SJSA1 (cell line): ENCODE data around the gene CERS1. TPM values are rescaled to one million over a fixed set of nuclear protein-coding genes. Genes with fewer than 3 reads are reported as not detected.
"Not testable (repeated sequence)": the region's sequence is repeated elsewhere in the genome, so short reads cannot be mapped to it uniquely, and the experiment has no call there.

Source experiments
- DNase-seq, 2 experiments: peaks; one replicate each; pipeline ENCODE4 v3.0.0-alpha.2; 2015 to 2020; ENCODE audit warnings: low spot score in 2 of 2, low read depth in 1 of 2
- H3K27ac ChIP-seq: fragments of 250-450 bp; sonication (Bioruptor Pico); 2 replicates; pipeline ENCODE4 v1.5.1; 2020; ENCODE audit warnings: mild to moderate bottlenecking, moderate library complexity
- H3K27me3 ChIP-seq: fragments of 250-450 bp; sonication (Bioruptor Pico); replicated peaks from 2 replicates; pipeline ENCODE4 v1.5.1; 2020; ENCODE audit warnings: mild to moderate bottlenecking, moderate library complexity
- H3K36me3 ChIP-seq: fragments of 250-450 bp; sonication (Bioruptor Pico); 2 replicates; pipeline ENCODE4 v1.5.1; 2020; ENCODE audit warnings: mild to moderate bottlenecking
- H3K4me1 ChIP-seq: fragments of 250-450 bp; sonication (Bioruptor Pico); replicated peaks from 2 replicates; pipeline ENCODE4 v1.6.1; 2021; ENCODE audit warnings: mild to moderate bottlenecking
- H3K4me3 ChIP-seq: fragments of 250-450 bp; sonication (Bioruptor Pico); 2 replicates; pipeline ENCODE4 v1.5.1; 2020; ENCODE audit warnings: mild to moderate bottlenecking
- H3K9me3 ChIP-seq: fragments of 250-450 bp; sonication (Bioruptor Pico); replicated peaks from 2 replicates; pipeline ENCODE4 v1.5.1; 2020; ENCODE audit warnings: mild to moderate bottlenecking
- total RNA-seq: library from RNA; depleted of rRNA; stranded (reverse); fragments of >200 nt; shearing (Covaris generic); gene quantifications from 2 replicates; pipeline ENCODE4 v1.2.3, GENCODE V29; 2014

Gene CERS1
- total RNA-seq, 1 experiment from 2014 or later: not detected

GRCh38 chr19:18928018-18928805, 32.3 kb upstream of the CERS1 start:
- Histone ChIP-seq H3K27me3 (no peaks in the 10 kb centered on the region), H3K9me3 (no peaks in the 10 kb centered on the region), H3K27ac (no peak overlapping the region), H3K4me3 (no peak overlapping the region), H3K4me1 (no peaks in the 10 kb centered on the region), H3K36me3 (peaks cover 81% of the 10 kb centered on the region)
- DNase-seq: no peak

DNA sequence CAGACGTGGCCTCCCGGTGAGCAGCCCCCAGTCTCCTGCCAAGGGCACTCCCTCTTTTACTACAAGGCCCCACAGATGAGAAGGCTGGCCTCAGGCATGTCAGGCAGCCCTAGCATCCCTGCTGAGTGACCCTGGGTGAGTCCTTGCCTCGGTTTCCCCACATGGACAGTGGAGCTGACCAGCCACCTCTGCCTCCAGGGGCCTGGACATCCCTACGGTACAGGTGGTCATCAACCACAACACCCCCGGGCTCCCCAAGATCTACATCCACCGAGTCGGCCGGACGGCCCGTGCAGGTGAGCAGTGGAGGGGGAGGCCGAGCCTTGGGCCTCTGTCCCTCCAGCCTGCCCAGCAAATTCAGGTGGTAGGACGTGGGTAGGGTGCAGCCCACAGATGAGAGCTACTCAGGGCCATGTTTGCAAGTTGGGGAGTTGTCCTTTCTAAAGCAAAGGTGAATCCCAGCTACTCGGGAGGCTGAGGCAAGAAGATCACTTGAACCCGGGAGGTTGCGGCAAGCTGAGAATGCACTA, 28.8 kb upstream of the CERS1 start:
- DNase-seq: no peak
- peaks cover 7% of the 10 kb centered on the region for H3K4me1 ChIP-seq
- H3K4me3 ChIP-seq: no peak overlapping the region
- H3K27ac ChIP-seq: no peak overlapping the region
- H3K36me3 ChIP-seq: peaks cover 92% of the 10 kb centered on the region
- H3K27me3 ChIP-seq: no peaks in the 10 kb centered on the region
- no peaks in the 10 kb centered on the region for H3K9me3 ChIP-seq

DNA sequence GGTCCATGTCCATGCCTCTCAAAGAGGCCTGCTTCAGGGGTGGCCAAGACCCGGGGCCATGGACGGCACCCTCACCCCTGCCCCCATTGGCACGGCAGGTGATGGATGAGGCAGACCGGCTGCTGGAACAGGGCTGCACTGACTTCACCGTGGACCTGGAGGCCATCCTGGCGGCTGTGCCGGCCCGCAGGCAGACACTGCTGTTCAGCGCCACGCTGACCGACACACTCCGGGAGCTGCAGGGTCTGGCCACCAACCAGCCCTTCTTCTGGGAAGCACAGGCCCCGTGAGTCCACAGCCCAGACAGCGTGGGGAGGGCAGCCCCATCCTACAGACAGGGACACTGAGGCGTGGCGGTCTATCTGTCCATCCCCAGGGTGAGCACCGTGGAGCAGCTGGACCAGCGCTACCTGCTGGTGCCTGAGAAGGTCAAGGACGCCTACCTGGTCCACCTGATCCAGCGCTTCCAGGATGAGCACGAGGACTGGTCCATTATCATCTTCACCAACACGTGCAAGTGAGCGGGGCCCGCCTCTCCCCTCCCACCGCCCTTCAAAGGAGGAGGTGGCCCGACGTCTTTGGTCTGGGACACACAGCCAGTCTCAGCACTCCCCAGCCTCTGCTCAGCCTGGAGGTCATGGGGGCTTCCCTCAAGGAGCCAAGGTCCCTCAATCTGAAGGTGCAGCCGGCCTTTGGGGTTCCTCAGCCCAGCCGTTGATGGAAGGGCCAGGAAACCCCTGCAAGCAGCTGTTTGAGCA, 26.4 kb upstream of the CERS1 start:
- Histone ChIP-seq H3K27me3 (no peaks in the 10 kb centered on the region), H3K36me3 (peaks cover 76% of the 10 kb centered on the region), H3K27ac (no peak overlapping the region), H3K4me1 (peaks cover 12% of the 10 kb centered on the region), H3K4me3 (no peak overlapping the region), H3K9me3 (no peaks in the 10 kb centered on the region)
- DNase-seq: no peak

DNA sequence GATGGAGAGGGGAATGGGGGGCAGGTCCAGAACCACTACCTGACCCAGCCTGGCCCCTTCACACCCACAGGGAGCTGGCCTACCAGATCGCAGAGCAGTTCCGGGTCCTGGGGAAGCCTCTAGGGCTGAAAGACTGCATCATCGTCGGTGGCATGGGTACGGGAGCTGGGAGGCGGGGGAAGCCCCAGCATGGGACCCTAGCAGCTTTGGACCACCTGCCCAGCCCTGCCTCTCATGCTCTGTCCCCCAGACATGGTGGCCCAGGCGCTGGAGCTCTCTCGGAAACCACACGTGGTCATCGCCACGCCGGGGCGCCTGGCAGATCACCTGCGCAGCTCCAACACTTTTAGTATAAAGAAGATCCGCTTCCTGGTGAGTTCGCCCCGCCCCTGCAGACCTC, 25.6 kb upstream of the CERS1 start:
- H3K27ac ChIP-seq: no peak overlapping the region
- no peaks in the 10 kb centered on the region for H3K27me3 ChIP-seq
- peaks cover 70% of the 10 kb centered on the region for H3K36me3 ChIP-seq
- no peak overlapping the region for H3K4me3 ChIP-seq
- no peak for DNase-seq
- peaks cover 12% of the 10 kb centered on the region for H3K4me1 ChIP-seq
- no peaks in the 10 kb centered on the region for H3K9me3 ChIP-seq

DNA sequence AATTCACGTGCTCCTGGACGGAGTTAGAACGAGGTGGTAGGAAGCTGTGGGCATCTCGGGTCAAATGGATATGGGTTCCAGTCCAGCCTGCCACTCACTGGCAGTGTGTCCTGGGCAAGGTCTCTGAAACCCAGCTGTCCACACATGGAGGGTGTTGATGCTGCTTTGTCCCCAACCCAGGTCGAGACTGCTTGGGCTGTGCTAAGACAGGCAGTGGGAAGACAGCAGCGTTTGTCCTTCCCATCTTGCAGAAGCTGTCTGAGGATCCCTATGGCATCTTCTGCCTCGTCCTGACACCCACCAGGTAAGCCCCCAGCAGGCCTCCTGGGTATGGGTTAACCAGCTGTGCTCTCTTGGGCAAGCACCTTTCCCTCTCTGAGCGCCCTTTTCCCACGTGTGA, 24.4 kb upstream of the CERS1 start:
- no peak for DNase-seq

GRCh38 chr19:18919900-18920214, 23.9 kb upstream of the CERS1 start:
- H3K4me1 ChIP-seq: peaks cover 12% of the 10 kb centered on the region
- no peaks in the 10 kb centered on the region for H3K27me3 ChIP-seq
- DNase-seq: no peak
- peak overlapping the region; percentile 78 for H3K4me3 ChIP-seq
- H3K27ac ChIP-seq: peak overlapping the region; percentile 25
- H3K36me3 ChIP-seq: peaks cover 72% of the 10 kb centered on the region
- no peaks in the 10 kb centered on the region for H3K9me3 ChIP-seq

More for the DNA sequence above, 24.4 kb upstream of the CERS1 start:
- peaks cover 12% of the 10 kb centered on the region for H3K4me1 ChIP-seq
- H3K36me3 ChIP-seq: peaks cover 72% of the 10 kb centered on the region
- H3K27ac ChIP-seq: no peak overlapping the region; the same call in 1 of the 2 replicates
- no peaks in the 10 kb centered on the region for H3K27me3 ChIP-seq
- H3K9me3 ChIP-seq: no peaks in the 10 kb centered on the region
- H3K4me3 ChIP-seq: peak overlapping the region; percentile 78

DNA sequence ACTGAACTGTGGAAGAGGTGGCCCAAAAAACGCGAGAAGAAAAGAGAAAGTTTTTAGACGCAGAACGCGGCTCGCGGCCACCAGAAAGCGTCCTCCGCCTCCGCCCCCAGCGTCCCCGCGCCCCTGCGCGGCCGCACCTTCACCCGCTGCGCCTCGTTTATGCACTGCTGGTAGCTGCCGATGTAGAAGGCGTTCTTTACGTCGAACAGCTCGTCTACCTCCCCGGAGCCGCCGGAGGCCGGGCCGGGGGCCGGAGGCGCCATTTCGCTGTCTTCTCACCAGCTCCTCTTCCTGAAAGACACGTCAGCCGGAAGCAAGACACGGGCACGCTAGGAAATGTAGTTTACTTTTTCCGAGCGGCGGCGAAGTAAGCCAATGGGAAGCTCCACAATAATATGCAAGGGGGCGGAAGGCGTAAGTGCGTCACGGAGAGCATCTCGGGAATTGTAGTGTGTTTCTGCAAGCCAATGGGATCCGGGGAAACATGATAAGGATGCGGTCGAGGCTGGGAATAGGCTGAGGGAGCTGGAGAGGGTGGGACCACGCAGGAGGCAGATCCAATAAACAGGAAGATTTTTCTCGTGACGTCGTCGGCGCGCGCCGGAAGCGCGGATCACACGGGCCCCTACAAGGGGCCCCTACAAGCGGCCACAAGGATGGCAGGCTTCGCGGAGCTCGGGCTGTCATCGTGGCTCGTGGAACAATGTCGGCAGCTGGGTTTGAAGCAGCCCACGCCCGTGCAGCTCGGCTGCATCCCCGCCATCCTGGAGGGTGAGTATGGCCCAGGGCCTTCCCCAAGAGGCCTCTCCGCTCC, 23.3 kb upstream of the CERS1 start, which contains the start of the genes COPE and DDX49:
Gene COPE (minus strand): TSS at position 302 of the 814 bp plus-strand sequence. CDS start 39 bp downstream, at position 263.
Gene DDX49 (plus strand): TSS at position 630 of the 814 bp plus-strand sequence. CDS start 27 bp downstream, at position 657.
- no peaks in the 10 kb centered on the region for H3K27me3 ChIP-seq
- peaks cover 72% of the 10 kb centered on the region for H3K36me3 ChIP-seq
- peak within 1 kb of the TSS; percentile 78 for H3K4me3 ChIP-seq
- DNase-seq: peak; percentile 99
- peak within 1 kb of the TSS; percentile 92 for H3K27ac ChIP-seq
- H3K9me3 ChIP-seq: no peaks in the 10 kb centered on the region
- H3K4me1 ChIP-seq: peaks cover 12% of the 10 kb centered on the region

DNA sequence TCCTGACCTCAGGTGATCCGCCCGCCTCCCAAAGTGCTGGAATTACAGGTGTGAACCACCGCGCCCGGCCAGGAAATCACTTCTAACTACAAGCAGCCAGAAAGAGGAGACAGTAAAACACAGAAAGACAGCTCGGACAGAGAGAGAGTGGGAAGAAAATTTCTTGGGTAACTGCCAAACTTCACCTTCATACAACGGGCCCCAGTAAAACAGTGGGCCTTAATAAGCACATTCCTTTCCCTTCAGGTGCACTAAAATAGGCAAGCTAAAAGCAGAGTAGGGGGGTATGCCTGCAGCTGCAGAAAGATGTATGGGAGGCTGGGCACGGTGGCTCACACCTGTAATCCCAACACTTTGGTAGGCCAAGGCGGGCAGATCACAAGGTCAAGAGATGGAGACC, 21.6 kb upstream of the CERS1 start:
- Histone ChIP-seq H3K4me1 (peaks cover 12% of the 10 kb centered on the region), H3K36me3 (peaks cover 72% of the 10 kb centered on the region)
- not testable (repeated sequence) for DNase-seq, H3K4me3 ChIP-seq, H3K27me3 ChIP-seq, H3K27ac ChIP-seq, H3K9me3 ChIP-seq

DNA sequence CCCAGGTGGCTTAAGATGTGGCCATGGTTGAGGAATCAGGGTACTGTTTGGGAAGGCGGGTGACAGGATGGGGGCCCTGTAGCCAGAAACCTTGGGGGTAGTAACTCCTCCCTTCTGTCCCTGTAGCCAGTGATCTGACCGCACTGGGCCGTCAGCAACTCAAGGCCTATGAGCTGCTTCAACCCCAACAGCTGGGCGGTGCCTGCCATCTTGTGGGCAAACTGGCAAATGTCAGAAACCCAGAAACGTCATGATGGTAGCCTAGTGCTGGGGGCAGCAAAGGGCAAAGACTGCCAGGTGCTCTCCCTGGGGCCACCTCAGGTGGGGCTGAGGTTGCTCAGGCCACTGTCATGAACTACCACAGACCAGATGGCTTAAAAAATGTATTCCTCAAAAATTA, 19.7 kb upstream of the CERS1 start:
- Histone ChIP-seq H3K4me3 (no peak overlapping the region), H3K36me3 (peaks cover 64% of the 10 kb centered on the region), H3K9me3 (no peaks in the 10 kb centered on the region), H3K27me3 (no peaks in the 10 kb centered on the region), H3K4me1 (peaks cover 10% of the 10 kb centered on the region), H3K27ac (no peak overlapping the region)
- no peak for DNase-seq

GRCh38 chr19:18913466-18913865, 17.5 kb upstream of the CERS1 start:
- H3K9me3 ChIP-seq: no peaks in the 10 kb centered on the region
- no peak overlapping the region for H3K27ac ChIP-seq
- no peaks in the 10 kb centered on the region for H3K27me3 ChIP-seq
- no peak overlapping the region for H3K4me3 ChIP-seq
- H3K36me3 ChIP-seq: peaks cover 70% of the 10 kb centered on the region
- DNase-seq: no peak
- peaks cover 5% of the 10 kb centered on the region for H3K4me1 ChIP-seq

DNA sequence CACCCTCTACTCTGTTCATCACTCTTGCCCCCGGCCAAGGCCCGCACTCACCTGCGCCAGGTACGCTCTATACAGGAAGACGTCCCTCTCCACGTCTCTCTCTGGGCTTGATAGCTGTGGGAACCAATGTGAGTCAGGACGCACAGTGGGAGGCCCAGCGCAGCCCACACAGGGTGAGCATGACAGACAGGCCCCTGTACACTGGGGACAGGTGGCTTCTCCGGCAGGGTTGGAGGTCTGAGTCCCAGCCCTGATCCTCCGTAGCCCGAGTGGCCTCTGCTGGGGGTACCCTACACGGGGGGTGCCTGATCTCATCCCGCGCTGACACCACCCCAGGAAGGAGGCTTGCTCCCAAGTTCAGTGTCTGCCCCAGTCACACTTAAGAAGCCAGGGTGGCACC, 17.0 kb upstream of the CERS1 start:
- H3K4me3 ChIP-seq: no peak overlapping the region
- H3K9me3 ChIP-seq: no peaks in the 10 kb centered on the region
- H3K27me3 ChIP-seq: no peaks in the 10 kb centered on the region
- H3K4me1 ChIP-seq: peaks cover 5% of the 10 kb centered on the region; the same call in 1 of the 2 replicates
- no peak overlapping the region for H3K27ac ChIP-seq
- H3K36me3 ChIP-seq: peaks cover 73% of the 10 kb centered on the region
- no peak for DNase-seq

GRCh38 chr19:18910801-18911436, 15.0 kb upstream of the CERS1 start:
- DNase-seq: no peak
- Histone ChIP-seq H3K4me1 (no peaks in the 10 kb centered on the region), H3K27me3 (no peaks in the 10 kb centered on the region), H3K27ac (no peak overlapping the region), H3K4me3 (no peak overlapping the region), H3K36me3 (peaks cover 83% of the 10 kb centered on the region), H3K9me3 (no peaks in the 10 kb centered on the region)

DNA sequence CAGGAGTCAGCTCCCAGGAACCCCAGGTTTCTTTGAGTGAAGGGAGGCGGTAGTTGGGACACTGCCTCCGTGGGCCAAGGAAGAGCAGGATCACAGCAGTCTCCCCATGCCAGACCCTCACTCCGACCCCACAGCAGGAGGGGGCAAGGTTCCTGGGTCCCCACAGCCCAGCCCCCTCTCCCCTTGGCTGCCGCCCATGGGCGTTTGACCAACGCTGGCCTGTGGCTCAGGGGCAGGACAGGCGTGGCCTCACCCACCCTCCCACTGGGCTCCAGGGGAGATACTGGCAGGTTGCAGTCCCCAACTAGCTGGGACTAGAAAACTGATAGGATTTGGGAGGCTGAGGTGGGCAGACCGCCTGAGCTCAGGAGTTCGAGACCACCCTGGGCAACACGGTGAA, 14.1 kb upstream of the CERS1 start:
- no peak for DNase-seq
- Histone ChIP-seq H3K27me3 (no peaks in the 10 kb centered on the region), H3K4me1 (no peaks in the 10 kb centered on the region), H3K9me3 (no peaks in the 10 kb centered on the region), H3K36me3 (peaks cover 83% of the 10 kb centered on the region), H3K4me3 (no peak overlapping the region), H3K27ac (no peak overlapping the region)
